SK-N-SH (cell line): ENCODE data around the gene MNX1.

ENCODE experiments used
- CHD2 ChIP-seq: fragments of 150-350 bp; IDR thresholded peaks from 2 replicates; pipeline ENCODE4 v1.6.1; 2018; ENCODE audit warnings: low read length; ENCODE audit not compliant: partially characterized antibody
- CTCF ChIP-seq: fragments of 200-600 bp; sonication (generic); IDR thresholded peaks from 2 replicates; pipeline ENCODE4 v1.6.1; 2017; ENCODE audit warnings: antibody characterized with exemption, mild to moderate bottlenecking, moderate library complexity
- ELF1 ChIP-seq: IDR thresholded peaks from 2 replicates; pipeline ENCODE4 v1.4.0; 2012
- EP300 ChIP-seq, 2 experiments: IDR thresholded peaks; 2 replicates each; pipeline versions ENCODE4 v1.4.0 to v1.6.1; 2012; ENCODE audit warnings: borderline replicate concordance in 1 of 2, low read depth in 1 of 2, low read length in 1 of 2
- FOXJ3 ChIP-seq: sonication (generic); formaldehyde crosslinking; IDR thresholded peaks from 2 replicates; pipeline ENCODE4 v1.5.1; 2020; ENCODE audit warnings: mild to moderate bottlenecking, missing genetic modification reagents
- MEF2A ChIP-seq: IDR thresholded peaks from 2 replicates; pipeline ENCODE4 v1.4.0; 2012; ENCODE audit warnings: low read depth, borderline replicate concordance
- MXI1 ChIP-seq: IDR thresholded peaks from 2 replicates; pipeline ENCODE4 v1.6.1; 2012; ENCODE audit warnings: mild to moderate bottlenecking, low read depth, low read length, improper control_type of control experiment
- POLR2AphosphoS5 ChIP-seq: IDR thresholded peaks from 2 replicates; pipeline ENCODE4 v1.6.1; 2012; ENCODE audit warnings: low read depth, low read length
- RXRA ChIP-seq: IDR thresholded peaks from 2 replicates; pipeline ENCODE4 v1.4.0; 2012; ENCODE audit warnings: low read depth, mild to moderate bottlenecking, borderline replicate concordance
- SIN3A ChIP-seq: IDR thresholded peaks from 2 replicates; pipeline ENCODE4 v1.6.1; 2012; ENCODE audit warnings: low read depth, mild to moderate bottlenecking, low read length, moderate library complexity, borderline replicate concordance
- SMC3 ChIP-seq: IDR thresholded peaks from 2 replicates; pipeline ENCODE4 v1.6.1; 2012; ENCODE audit warnings: low read depth, low read length, improper control_type of control experiment
- TAF1 ChIP-seq: IDR thresholded peaks from 2 replicates; pipeline ENCODE4 v1.6.1; 2012; ENCODE audit warnings: low read depth, mild to moderate bottlenecking, low read length, moderate library complexity, borderline replicate concordance
- USF2 ChIP-seq: fragments of 150-350 bp; IDR thresholded peaks from 2 replicates; pipeline ENCODE4 v1.6.1; 2017; ENCODE audit warnings: antibody characterized with exemption, low read length, low read depth, borderline replicate concordance
- YY1 ChIP-seq: IDR thresholded peaks from 2 replicates; pipeline ENCODE4 v1.4.0; 2012; ENCODE audit warnings: low read depth, mild to moderate bottlenecking

GRCh38 chr7:157001920-157002818 lies 8.3 kb downstream of the MNX1 start:
- no peak for TF ChIP-seq CTCF
- no peak for TF ChIP-seq FOXJ3 (CRISPR knock-in tag)
- no peak for TF ChIP-seq RXRA
- TF ChIP-seq TAF1, result no peak
- TF ChIP-seq SMC3, result no peak
- no peak for TF ChIP-seq ELF1
- TF ChIP-seq MXI1, result no peak
- TF ChIP-seq USF2, result no peak
- TF ChIP-seq MEF2A, result no peak
- no peak for TF ChIP-seq YY1
- no peak for TF ChIP-seq SIN3A
- no peak for TF ChIP-seq CHD2
- no peak for TF ChIP-seq EP300 (IDR thresholded peaks at IDR 0.05; ENCODE audit: borderline replicate concordance in 1 of 2, low read depth in 1 of 2, low read length in 1 of 2)
- TF ChIP-seq POLR2AphosphoS5, result no peak
